GM10266 (cell line): ENCODE measurements around the gene TPP2.

ENCODE experiments used
- DNase-seq: peaks from one replicate; pipeline ENCODE4 v3.0.0; 2012; ENCODE audit errors: extremely low spot score
- CTCF ChIP-seq: IDR thresholded peaks from 2 replicates; pipeline ENCODE4 v1.5.1; 2012; ENCODE audit warnings: mild to moderate bottlenecking, low read depth; ENCODE audit not compliant: control insufficient read depth, insufficient read depth; ENCODE audit errors: missing control alignments

Gene TPP2

GRCh38 chr13:102580552-102581169 is 16.1 kb upstream of the TPP2 start:
- peak; percentile 69 for TF ChIP-seq CTCF
- peak; percentile 29 for DNase-seq

- no peak for DNase-seq
- no peak for TF ChIP-seq CTCF
Observed at GRCh38 chr13:102582256-102582655, 14.5 kb upstream of the TPP2 start.

- no peak for TF ChIP-seq CTCF
- DNase-seq, result no peak
Observed at GRCh38 chr13:102584434-102584833, 12.4 kb upstream of the TPP2 start.

GRCh38 chr13:102586615-102587014 is 10.2 kb upstream of the TPP2 start:
- no peak for DNase-seq
- no peak for TF ChIP-seq CTCF

GRCh38 chr13:102587916-102588315 is 8.9 kb upstream of the TPP2 start:
- TF ChIP-seq CTCF, result no peak
- DNase-seq, result no peak

GRCh38 chr13:102589301-102589822 is 7.4 kb upstream of the TPP2 start:
- no peak for TF ChIP-seq CTCF

GRCh38 chr13:102591988-102592781 is 4.6 kb upstream of the TPP2 start:
- TF ChIP-seq CTCF, result peak; percentile 79
- peak; percentile 58 for DNase-seq

More at GRCh38 chr13:102589301-102589822, 7.4 kb upstream of the TPP2 start:
- no peak for DNase-seq
